ENCODE measurements around the gene TXNDC12.
"Not testable (repeated sequence)": the region's sequence is repeated elsewhere in the genome, so short reads cannot be mapped to it uniquely, and the experiment has no call there.

TXNDC12 gene

GRCh38 chr1:52045666-52046195, 9.3 kb downstream of the TXNDC12 start:
- DNase-seq, result not testable (repeated sequence)

DNA sequence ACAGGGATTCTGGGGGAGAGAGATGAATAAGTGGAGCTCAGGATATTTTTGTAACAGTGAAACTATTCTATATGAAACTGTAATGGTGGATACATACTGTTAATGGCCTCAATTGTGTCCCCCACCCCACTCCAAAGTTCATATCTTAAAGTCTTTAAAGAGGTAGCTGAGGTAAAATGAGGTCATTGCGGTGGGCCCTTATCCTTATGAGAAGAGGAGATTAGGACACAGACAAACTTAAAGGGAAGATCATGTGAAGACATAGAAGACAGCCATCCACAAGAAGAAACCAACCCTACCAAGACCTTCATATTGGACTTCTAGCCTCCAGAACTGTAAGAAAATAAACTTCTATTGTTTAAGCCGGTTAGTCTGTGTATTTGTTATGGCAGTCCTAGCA, 9.8 kb downstream of the TXNDC12 start:
- DNase-seq, result no peak

DNA sequence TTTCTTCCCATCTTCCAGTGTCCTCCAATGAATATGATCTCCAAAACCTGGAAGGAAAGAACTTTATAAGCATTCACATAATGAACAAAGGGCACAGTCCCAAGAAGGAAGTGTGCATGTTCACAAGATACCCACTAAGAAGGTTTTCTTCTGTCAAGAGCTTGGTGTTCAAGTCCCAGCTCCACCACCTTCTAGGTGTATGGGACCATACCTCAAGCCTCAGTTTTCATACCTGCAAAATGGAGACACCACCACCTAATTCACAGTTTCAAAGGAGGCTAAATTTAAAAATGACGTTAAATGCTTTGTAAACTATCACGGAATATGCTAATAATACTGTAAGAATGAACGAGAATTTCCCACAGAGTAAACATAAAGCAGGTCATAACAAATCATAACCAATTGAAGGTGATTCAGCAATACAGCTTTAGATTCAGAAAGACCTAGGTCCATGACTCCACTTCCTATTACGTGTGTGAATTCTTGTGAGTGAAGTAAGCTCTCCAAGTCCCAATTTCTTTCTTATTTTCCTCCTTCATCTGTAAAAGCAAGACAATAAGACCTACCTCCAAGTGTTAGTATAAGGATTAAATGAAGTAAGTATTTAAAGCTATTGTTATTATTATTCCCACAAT, 13.3 kb downstream of the TXNDC12 start:
- DNase-seq, result no peak

DNA sequence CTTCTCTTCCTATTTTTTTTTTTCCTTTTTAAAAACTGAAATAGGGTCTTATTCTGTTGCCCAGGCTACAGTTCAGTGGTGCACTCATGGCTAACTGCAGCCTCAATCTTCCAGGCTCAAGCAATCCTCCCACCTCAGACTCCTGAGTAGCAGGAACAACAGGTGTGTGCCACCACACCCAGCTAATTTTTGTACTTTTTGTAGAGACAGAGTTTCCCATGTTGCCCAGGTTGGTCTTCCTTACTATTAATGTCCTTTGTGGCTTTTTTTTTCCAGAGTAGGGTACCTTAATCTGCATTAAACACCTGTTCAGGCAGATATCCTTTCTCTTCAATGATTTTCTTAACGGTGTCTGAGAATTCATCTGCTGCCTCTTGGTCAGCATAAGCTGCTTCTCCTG, 17.1 kb downstream of the TXNDC12 start:
- no peak for DNase-seq

DNA sequence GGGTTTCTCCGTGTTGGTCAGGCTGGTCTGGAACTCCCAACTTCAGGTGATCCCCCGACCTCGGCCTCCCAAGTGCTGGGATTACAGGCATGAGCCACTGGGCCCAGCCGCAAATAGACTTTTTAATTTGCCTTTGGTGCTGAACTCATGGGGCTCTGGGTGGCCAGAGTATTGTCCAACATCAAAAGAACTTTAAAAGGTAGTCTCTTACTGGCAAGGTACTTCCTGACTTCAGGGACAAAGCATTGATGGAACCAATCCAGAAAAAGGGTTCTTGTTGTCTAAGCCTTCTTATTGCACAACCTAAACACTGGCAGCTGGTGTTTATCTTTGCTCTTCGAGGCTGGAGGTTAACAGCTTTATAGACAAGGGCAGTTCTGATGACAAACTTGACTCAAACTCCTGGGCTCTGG, 17.6 kb downstream of the TXNDC12 start:
- no peak for DNase-seq

GRCh38 chr1:52034050-52034384, 21.0 kb downstream of the TXNDC12 start:
- no peak for DNase-seq

- peak; percentile 27 for DNase-seq
Measured at GRCh38 chr1:52033190-52034049, 21.6 kb downstream of the TXNDC12 start, which contains the start of gene KTI12. TSS of gene KTI12 (minus strand) at chr1:52033810. CDS start at chr1:52033761, 49 bp downstream.

GRCh38 chr1:52032785-52033131, 22.2 kb downstream of the TXNDC12 start:
- no peak for DNase-seq

GRCh38 chr1:52032124-52032784, 22.7 kb downstream of the TXNDC12 start:
- no peak for DNase-seq

GRCh38 chr1:52028839-52029238, 26.2 kb downstream of the TXNDC12 start:
- not testable (repeated sequence) for DNase-seq

DNA sequence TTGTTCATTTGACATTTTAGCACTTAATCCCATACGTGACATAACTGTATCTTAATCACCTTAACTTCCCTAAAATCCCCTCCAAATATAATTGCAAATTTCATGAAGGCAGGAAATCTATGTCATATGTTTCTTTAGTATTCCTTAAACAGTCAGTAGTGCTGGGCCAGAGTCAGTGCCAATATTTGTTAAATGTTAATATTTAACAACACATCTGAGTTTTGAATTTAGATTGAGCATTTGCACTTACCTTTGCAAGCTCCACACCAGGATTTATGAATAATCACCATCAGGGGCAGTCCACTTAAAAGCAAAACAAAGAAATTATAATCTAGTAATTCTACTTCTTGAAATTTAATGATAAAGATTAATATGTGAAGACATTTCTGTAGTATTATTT, 26.7 kb downstream of the TXNDC12 start:
- no peak for DNase-seq

GRCh38 chr1:52026278-52026677, 28.7 kb downstream of the TXNDC12 start:
- DNase-seq, result no peak

DNA sequence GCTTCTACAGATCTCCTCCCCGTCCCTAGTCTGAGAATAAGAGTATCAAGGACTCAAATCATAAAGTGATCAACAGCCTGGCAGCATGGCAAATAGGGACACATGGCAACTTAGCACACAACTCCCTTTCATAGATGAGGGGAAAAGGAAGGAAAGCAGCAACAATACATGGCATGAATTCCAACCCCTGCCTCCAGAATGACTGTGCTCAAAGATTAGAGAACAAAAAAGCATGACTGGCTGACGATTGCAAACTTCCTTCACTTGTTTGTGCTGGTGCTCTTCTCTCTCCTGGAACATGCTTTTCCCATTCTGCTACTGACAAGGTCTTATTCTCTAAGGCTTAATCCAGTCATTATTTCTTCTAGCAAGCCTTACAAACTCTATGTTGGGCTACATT, 32.9 kb downstream of the TXNDC12 start:
- no peak for DNase-seq

DNA sequence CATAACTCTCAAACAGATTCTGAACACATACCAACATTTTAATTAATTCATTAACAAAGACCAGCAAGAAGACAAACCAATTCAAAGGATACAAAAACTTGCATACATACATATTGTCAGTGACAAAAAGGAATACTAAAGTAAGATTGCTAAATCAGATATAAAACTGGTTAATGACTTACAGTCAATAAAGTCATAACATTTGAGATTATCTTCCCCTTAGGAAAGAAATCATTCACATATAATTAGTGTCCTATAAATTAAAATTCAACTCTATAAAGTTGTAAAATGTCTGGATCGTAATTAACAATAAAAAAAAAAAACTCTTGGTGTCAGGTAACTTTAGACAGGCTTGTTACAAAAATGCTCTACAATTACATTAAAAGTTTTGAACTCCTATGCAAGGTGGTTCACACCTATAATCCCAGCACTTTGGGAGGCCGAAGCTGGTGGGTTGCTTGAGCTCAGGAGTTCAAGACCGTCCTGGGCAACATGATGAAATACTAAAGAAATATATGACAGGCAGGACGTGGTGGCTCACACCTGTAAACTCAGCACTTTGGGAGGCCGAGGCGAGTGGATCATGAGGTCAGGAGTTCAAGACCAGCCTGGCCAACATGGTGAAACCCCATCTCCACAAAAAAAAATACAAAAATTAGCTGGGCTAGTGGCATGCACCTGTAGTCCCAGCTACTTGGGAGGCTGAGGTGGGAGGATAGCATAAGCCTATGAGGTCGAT, 46.8 kb downstream of the TXNDC12 start:
- no peak for DNase-seq

- DNase-seq, result no peak
Measured at GRCh38 chr1:52007215-52008002, 47.6 kb downstream of the TXNDC12 start.

DNA sequence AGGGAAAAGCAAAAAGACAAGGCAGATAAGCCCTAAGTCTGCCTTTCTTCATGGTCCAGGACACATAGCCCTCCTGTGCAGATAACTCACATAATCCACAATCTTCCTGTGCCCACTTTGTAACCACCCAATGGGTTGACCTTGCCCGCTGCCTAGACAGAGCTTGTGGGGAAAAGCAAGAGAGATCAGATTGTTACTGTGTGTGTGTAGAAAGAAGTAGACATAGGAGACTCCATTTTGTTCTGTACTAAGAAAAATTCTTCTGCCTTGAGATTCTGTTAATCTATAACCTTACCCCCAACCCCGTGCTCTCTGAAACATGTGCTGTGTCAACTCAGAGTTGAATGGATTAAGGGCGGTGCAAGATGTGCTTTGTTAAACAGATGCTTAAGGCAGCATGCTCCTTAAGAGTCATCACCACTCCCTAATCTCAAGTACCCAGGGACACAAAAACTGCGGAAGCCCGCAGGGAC, 48.9 kb downstream of the TXNDC12 start:
- not testable (repeated sequence) for DNase-seq

GRCh38 chr1:52005548-52005947, 49.4 kb downstream of the TXNDC12 start:
- not testable (repeated sequence) for DNase-seq

DNA sequence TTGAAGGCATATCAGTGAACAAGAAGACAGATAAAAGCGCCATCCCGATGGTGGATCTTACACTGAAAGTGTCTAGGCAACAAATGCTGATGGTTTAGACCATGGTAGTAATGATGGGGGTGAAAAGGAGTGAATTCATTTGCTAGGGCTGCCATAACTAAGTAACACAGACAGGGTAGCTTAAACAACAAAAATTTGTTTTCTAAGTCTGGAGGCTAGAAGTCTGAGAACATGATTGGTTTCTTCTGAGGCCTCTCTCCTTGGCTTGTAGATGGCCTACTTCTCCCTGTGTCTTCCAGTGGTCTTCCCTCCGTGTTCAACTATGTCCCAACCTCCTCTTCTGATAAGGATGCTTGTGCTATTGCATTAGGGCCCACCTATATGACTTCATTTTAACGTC, 51.1 kb downstream of the TXNDC12 start:
- DNase-seq, result no peak

DNA sequence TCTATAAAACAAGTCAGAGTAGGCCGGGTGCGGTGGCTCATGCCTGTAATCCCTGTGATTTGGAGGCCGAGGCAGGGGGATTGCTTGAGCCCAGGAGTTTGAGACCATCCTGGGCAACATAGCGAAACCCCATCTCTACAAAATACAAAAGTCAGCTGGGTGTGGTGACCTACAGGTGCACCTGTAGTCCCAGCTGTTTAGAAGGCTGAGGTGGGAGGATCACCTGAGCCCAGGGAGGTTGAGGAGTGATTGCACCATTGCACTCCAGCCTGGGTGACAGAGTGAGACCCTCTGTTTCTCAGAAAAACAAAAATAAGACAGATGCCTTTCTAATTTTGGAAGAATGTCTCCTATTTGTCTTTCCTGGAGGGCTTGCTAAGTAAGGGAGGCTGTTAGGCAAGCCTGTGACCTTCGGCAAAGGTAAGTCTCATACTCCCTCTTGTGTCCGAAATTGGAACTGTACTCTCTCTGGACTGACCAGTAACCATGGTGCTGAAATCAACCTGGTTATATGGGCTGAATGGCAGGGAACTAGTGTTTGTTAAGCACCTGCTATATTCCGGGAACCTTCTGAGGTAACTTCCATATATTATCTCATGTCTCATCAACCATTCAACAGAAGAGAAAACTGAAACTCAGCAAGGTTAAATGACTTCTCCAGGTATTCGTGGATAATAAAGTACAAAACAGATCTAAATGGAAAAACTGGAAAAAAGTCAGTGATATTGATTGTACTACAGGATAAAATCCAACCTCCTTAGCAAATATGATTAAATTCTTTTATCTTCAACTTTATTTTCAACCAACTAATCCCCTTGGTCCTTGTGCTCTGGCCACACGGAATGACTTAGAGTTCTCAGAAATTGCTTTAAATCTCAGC, 52.7 kb downstream of the TXNDC12 start:
- DNase-seq, result peak; percentile 79

DNA sequence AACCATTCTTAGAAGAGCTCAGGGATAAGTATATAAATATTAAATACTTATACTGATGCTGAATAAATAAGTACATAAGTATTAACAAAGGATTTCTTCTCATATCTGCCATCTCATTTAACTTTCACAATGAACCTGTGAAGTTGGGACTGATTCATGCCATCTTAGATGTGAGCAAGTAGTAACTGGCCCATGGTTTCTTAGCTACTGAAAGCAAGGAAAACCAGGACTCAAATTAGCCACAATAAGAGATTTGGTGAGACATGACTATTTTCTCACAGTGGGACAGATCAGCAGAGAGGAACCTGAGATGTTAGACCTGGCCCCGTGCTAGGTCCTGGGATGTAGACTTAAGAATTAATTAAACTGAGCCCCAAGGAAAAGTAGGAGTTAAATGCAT, 56.3 kb downstream of the TXNDC12 start:
- DNase-seq, result no peak

- DNase-seq, result no peak
Measured at GRCh38 chr1:51997974-51998382, 57.0 kb downstream of the TXNDC12 start.

All from NCI-H187 treated with DMSO at 0.1 percent for 48 hours (cell line).